Fibroblast of peridontal ligament (primary cell): Measurements from ENCODE around the gene TLK1.

Experiments used
- DNase-seq: peaks from one replicate; pipeline ENCODE4 v3.0.0-alpha.2; 2010; ENCODE audit errors: extremely low read depth

TLK1 gene

GRCh38 chr2:171004363-171004762 lies 156.3 kb downstream of the TLK1 start:
- no peak for DNase-seq

GRCh38 chr2:170999654-171000053 lies 161.0 kb downstream of the TLK1 start:
- no peak for DNase-seq

- DNase-seq, result no peak
Measured at GRCh38 chr2:170997893-170998597, 162.6 kb downstream of the TLK1 start.

- DNase-seq, result no peak
Measured at GRCh38 chr2:170996316-170996715, 164.4 kb downstream of the TLK1 start.

GRCh38 chr2:170991398-170992182 lies 169.1 kb downstream of the TLK1 start:
- no peak for DNase-seq

- no peak for DNase-seq
Measured at GRCh38 chr2:170986566-170987258, 174.0 kb downstream of the TLK1 start.

GRCh38 chr2:170985407-170985806 lies 175.3 kb downstream of the TLK1 start:
- no peak for DNase-seq

GRCh38 chr2:170984079-170984478 lies 176.6 kb downstream of the TLK1 start:
- DNase-seq, result no peak

- no peak for DNase-seq
Measured at GRCh38 chr2:170975943-170976270, 184.8 kb downstream of the TLK1 start.

GRCh38 chr2:170975127-170975942 lies 185.4 kb downstream of the TLK1 start:
- no peak for DNase-seq

- peak; percentile 17 for DNase-seq
Measured at GRCh38 chr2:170974304-170974993, 186.2 kb downstream of the TLK1 start.

GRCh38 chr2:170973492-170974303 lies 187.0 kb downstream of the TLK1 start:
- DNase-seq, result peak; percentile 64

GRCh38 chr2:170973225-170973491 lies 187.5 kb downstream of the TLK1 start:
- no peak for DNase-seq

GRCh38 chr2:170972296-170973224 lies 188.1 kb downstream of the TLK1 start:
- no peak for DNase-seq

- DNase-seq, result no peak
Measured at GRCh38 chr2:170971071-170971470, 189.6 kb downstream of the TLK1 start.

GRCh38 chr2:170969872-170970496 lies 190.7 kb downstream of the TLK1 start:
- DNase-seq, result no peak

- DNase-seq, result no peak
Measured at GRCh38 chr2:170969030-170969429, 191.7 kb downstream of the TLK1 start.

- DNase-seq, result no peak
Measured at GRCh38 chr2:170968205-170969003, 192.3 kb downstream of the TLK1 start.
